Karpas-422 (cell line): ENCODE data around the gene TET3. TPM values are rescaled to one million over a fixed set of nuclear protein-coding genes. Genes with fewer than 3 reads are reported as not detected.
A peak's percentile ranks its signal among the peaks of the same experiment; 100 is the strongest.

Experiments
- DNase-seq: peaks from one replicate; pipeline ENCODE4 v3.0.0-alpha.2; 2015
- H2AFZ ChIP-seq: fragments of 200-600 bp; sonication (generic); 2 replicates; pipeline ENCODE4 v1.6.1; 2014; ENCODE audit warnings: antibody characterized with exemption, low read length, mixed read lengths
- H3K27ac ChIP-seq: fragments of 200-600 bp; sonication (generic); 2 replicates; pipeline ENCODE4 v1.5.1; 2014; ENCODE audit warnings: mild to moderate bottlenecking, low read length, moderate library complexity
- H3K27me3 ChIP-seq: fragments of 200-600 bp; sonication (generic); 2 replicates; pipeline ENCODE4 v1.6.1; 2014; ENCODE audit warnings: low read length, mixed read lengths
- H3K36me3 ChIP-seq: fragments of 200-600 bp; sonication (generic); 2 replicates; pipeline ENCODE4 v1.6.1; 2014; ENCODE audit warnings: low read length, mixed read lengths; ENCODE audit not compliant: insufficient read depth
- H3K4me1 ChIP-seq: fragments of 200-600 bp; sonication (generic); 2 replicates; pipeline ENCODE4 v1.6.1; 2014; ENCODE audit warnings: mild to moderate bottlenecking, low read length, mixed read lengths
- H3K4me2 ChIP-seq: fragments of 200-600 bp; sonication (generic); 2 replicates; pipeline ENCODE4 v1.6.1; 2014; ENCODE audit warnings: low read length, low read depth, mild to moderate bottlenecking; ENCODE audit not compliant: poor library complexity, severe bottlenecking
- H3K4me3 ChIP-seq: fragments of 200-600 bp; sonication (generic); 2 replicates; pipeline ENCODE4 v1.5.1; 2014; ENCODE audit warnings: mild to moderate bottlenecking, antibody characterized with exemption, low read length, mixed read lengths
- H3K79me2 ChIP-seq: fragments of 200-600 bp; sonication (generic); 2 replicates; pipeline ENCODE4 v1.6.1; 2014; ENCODE audit warnings: mild to moderate bottlenecking, low read length, mixed read lengths
- H3K9ac ChIP-seq: fragments of 200-600 bp; sonication (generic); 2 replicates; pipeline ENCODE4 v1.6.0; 2014; ENCODE audit warnings: low read length
- H3K9me2 ChIP-seq: fragments of 200-600 bp; sonication (generic), shearing (Covaris generic); replicated peaks from 2 replicates; pipeline ENCODE4 v1.6.0; 2014; ENCODE audit warnings: mild to moderate bottlenecking, low read length, moderate library complexity; ENCODE audit not compliant: insufficient read depth
- H3K9me3 ChIP-seq: fragments of 300-700, 200-600 bp; sonication (generic); 2 replicates; pipeline ENCODE4 v1.6.1; 2014; ENCODE audit warnings: low read length, mixed read lengths
- H4K20me1 ChIP-seq: fragments of 200-600 bp; sonication (generic); 2 replicates; pipeline ENCODE4 v1.6.1; 2014; ENCODE audit warnings: mild to moderate bottlenecking, antibody characterized with exemption, low read length, low read depth; ENCODE audit not compliant: insufficient read depth
- total RNA-seq: library from RNA; depleted of rRNA; stranded (reverse); fragments of >200 nt; shearing (Covaris generic); gene quantifications from 2 replicates; pipeline ENCODE4 v1.2.3, GENCODE V29; 2014; ENCODE audit warnings: low replicate concordance

TET3 gene
- total RNA-seq, 1 experiment from 2014 or later, result 13.6 TPM

- Histone ChIP-seq H4K20me1 (peaks cover 34% of the 10 kb centered on the region), H3K9ac (no peak overlapping the region)
Observed at GRCh38 chr2:73987109-73987947, 2.6 kb downstream of the TET3 start.

GRCh38 chr2:73987948-73988700, 3.4 kb downstream of the TET3 start:
- DNase-seq, result no peak
- Histone ChIP-seq H3K27me3 (no peaks in the 10 kb centered on the region; the same call in 1 of the 2 replicates), H3K36me3 (peaks cover 33% of the 10 kb centered on the region), H4K20me1 (peaks cover 33% of the 10 kb centered on the region), H3K27ac (no peak overlapping the region), H3K79me2 (peaks cover 59% of the 10 kb centered on the region), H3K9ac (no peak overlapping the region), H3K4me1 (peaks cover 46% of the 10 kb centered on the region), H3K4me3 (no peak overlapping the region), H3K9me3 (no peaks in the 10 kb centered on the region), H3K9me2 (no peaks in the 10 kb centered on the region), H2AFZ (no peak overlapping the region), H3K4me2 (peak overlapping the region; percentile 1)

More at GRCh38 chr2:73987109-73987947, 2.6 kb downstream of the TET3 start:
- Histone ChIP-seq H3K27ac (no peak overlapping the region), H3K4me2 (peak overlapping the region; percentile 76), H3K36me3 (peaks cover 33% of the 10 kb centered on the region), H3K27me3 (no peaks in the 10 kb centered on the region; the same call in 1 of the 2 replicates), H3K9me3 (no peaks in the 10 kb centered on the region), H3K4me1 (peaks cover 46% of the 10 kb centered on the region), H3K79me2 (peaks cover 58% of the 10 kb centered on the region), H3K4me3 (peak overlapping the region; percentile 1; the same call in 1 of the 2 replicates), H3K9me2 (no peaks in the 10 kb centered on the region), H2AFZ (no peak overlapping the region)
- DNase-seq, result no peak

DNA sequence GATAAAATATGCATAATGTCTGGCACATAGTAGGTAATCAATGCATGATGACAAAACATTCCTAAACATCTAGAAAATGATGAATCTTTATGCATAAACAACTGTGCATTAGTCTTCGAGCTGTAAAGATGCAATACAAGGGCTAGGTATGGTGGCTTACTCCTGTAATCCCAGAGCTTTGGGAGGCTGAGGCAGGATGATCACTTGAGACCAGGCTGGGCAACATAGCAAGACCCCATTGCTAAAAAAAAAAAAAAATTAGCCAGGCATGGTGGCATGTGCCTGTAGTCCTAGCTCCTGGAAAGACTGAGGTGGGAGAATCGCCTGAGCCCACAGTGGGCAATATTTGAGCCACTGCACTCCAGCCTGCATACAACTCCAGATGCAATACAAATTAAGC, 5.3 kb downstream of the TET3 start:
- Histone ChIP-seq H3K9me3 (no peaks in the 10 kb centered on the region), H3K27ac (no peak overlapping the region), H3K9ac (no peak overlapping the region), H3K79me2 (peaks cover 69% of the 10 kb centered on the region), H3K27me3 (no peaks in the 10 kb centered on the region), H4K20me1 (peaks cover 47% of the 10 kb centered on the region), H3K9me2 (no peaks in the 10 kb centered on the region), H3K36me3 (peaks cover 33% of the 10 kb centered on the region), H2AFZ (no peak overlapping the region), H3K4me1 (peaks cover 34% of the 10 kb centered on the region), H3K4me2 (no peak overlapping the region), H3K4me3 (no peak overlapping the region)
- DNase-seq, result no peak

- peaks cover 33% of the 10 kb centered on the region for H3K36me3 ChIP-seq
- H4K20me1 ChIP-seq, result peaks cover 53% of the 10 kb centered on the region
- H3K4me2 ChIP-seq, result no peak overlapping the region
Observed at GRCh38 chr2:73990531-73990930, 5.8 kb downstream of the TET3 start.

DNA sequence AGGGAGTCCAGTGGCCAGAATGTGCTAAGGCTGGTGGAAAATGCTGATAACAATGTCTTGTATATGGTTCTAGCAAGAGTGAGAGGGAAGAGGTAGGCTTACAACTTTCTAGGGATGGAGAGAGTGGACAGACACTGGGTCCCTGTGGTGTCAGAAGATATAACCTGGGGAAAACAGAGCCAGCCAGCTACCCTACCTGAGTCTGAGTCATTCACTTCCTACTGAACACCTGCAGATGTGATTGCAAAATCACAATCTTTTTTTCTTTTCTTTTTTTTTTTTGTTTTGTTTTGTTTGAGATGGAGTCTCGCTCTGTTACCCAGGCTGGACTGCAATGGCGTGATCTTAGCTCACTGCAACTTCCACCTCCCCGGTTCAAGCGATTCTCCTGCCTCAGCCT, 7.3 kb downstream of the TET3 start:
- no peak overlapping the region for H3K4me3 ChIP-seq

More at GRCh38 chr2:73990531-73990930, 5.8 kb downstream of the TET3 start:
- H3K9ac ChIP-seq, result no peak overlapping the region
- no peak overlapping the region for H3K27ac ChIP-seq
- H3K9me3 ChIP-seq, result no peaks in the 10 kb centered on the region
- DNase-seq, result no peak
- H3K9me2 ChIP-seq, result no peaks in the 10 kb centered on the region
- H3K79me2 ChIP-seq, result peaks cover 70% of the 10 kb centered on the region
- no peak overlapping the region for H3K4me3 ChIP-seq
- H3K4me1 ChIP-seq, result peaks cover 38% of the 10 kb centered on the region
- no peak overlapping the region for H2AFZ ChIP-seq
- H3K27me3 ChIP-seq, result no peaks in the 10 kb centered on the region

DNA sequence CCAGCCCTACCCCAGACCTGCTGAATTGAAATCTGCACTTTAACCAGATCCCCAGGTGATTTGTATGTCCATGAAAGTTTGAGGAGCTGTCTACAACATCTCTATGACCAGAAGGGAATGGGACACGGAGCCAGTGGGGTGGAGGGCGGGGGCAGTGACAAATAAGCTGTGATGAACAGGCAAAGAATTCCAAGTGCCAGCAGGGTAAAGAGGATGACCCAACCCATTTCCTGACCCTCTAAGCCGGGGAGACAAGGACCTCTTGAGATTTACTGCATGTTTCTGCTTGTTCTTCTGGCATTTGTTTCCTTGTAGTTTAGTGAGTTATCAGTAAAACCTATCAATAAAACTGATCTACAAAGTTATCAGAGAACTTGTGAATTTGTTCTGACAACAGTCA, 8.7 kb downstream of the TET3 start:
- Histone ChIP-seq H3K36me3 (peaks cover 39% of the 10 kb centered on the region), H3K4me3 (no peak overlapping the region), H3K4me1 (peaks cover 21% of the 10 kb centered on the region), H3K4me2 (no peak overlapping the region), H3K27ac (no peak overlapping the region), H4K20me1 (peaks cover 70% of the 10 kb centered on the region), H2AFZ (no peak overlapping the region), H3K9me2 (no peaks in the 10 kb centered on the region), H3K9ac (no peak overlapping the region), H3K79me2 (peaks cover 59% of the 10 kb centered on the region), H3K27me3 (no peaks in the 10 kb centered on the region), H3K9me3 (no peaks in the 10 kb centered on the region)
- DNase-seq, result no peak

More for the DNA sequence above, 7.3 kb downstream of the TET3 start:
- Histone ChIP-seq H3K79me2 (peaks cover 65% of the 10 kb centered on the region), H3K36me3 (peaks cover 37% of the 10 kb centered on the region), H3K9me3 (no peaks in the 10 kb centered on the region), H3K9ac (no peak overlapping the region), H3K9me2 (no peaks in the 10 kb centered on the region), H4K20me1 (peaks cover 68% of the 10 kb centered on the region), H2AFZ (no peak overlapping the region), H3K4me1 (peaks cover 34% of the 10 kb centered on the region), H3K27me3 (no peaks in the 10 kb centered on the region), H3K27ac (no peak overlapping the region), H3K4me2 (no peak overlapping the region)
- no peak for DNase-seq

GRCh38 chr2:73993778-73994177, 9.1 kb downstream of the TET3 start:
- H2AFZ ChIP-seq, result no peak overlapping the region
- H3K9ac ChIP-seq, result no peak overlapping the region
- peaks cover 17% of the 10 kb centered on the region for H3K4me1 ChIP-seq
- H3K27ac ChIP-seq, result no peak overlapping the region
- H3K36me3 ChIP-seq, result peaks cover 35% of the 10 kb centered on the region
- no peaks in the 10 kb centered on the region for H3K27me3 ChIP-seq
- DNase-seq, result no peak
- H3K4me3 ChIP-seq, result no peak overlapping the region
- H3K4me2 ChIP-seq, result no peak overlapping the region
- H3K9me2 ChIP-seq, result no peaks in the 10 kb centered on the region
- H3K79me2 ChIP-seq, result peaks cover 56% of the 10 kb centered on the region
- H4K20me1 ChIP-seq, result peaks cover 72% of the 10 kb centered on the region
- no peaks in the 10 kb centered on the region for H3K9me3 ChIP-seq

- Histone ChIP-seq H3K79me2 (peaks cover 56% of the 10 kb centered on the region), H2AFZ (no peak overlapping the region), H3K4me1 (peaks cover 17% of the 10 kb centered on the region), H3K27ac (no peak overlapping the region), H4K20me1 (peaks cover 73% of the 10 kb centered on the region), H3K4me3 (no peak overlapping the region), H3K9me2 (no peaks in the 10 kb centered on the region), H3K27me3 (no peaks in the 10 kb centered on the region), H3K9me3 (no peaks in the 10 kb centered on the region), H3K4me2 (no peak overlapping the region), H3K36me3 (peaks cover 30% of the 10 kb centered on the region), H3K9ac (no peak overlapping the region)
- no peak for DNase-seq
Observed at GRCh38 chr2:73994178-73994831, 9.6 kb downstream of the TET3 start.
